ENCODE results near the gene DNAJC28. TPM values are rescaled to one million over a fixed set of nuclear protein-coding genes. Genes with fewer than 3 reads are reported as not detected.

DNAJC28 gene
- 0.17 to 0.54 TPM (median 0.27 TPM) in 5 replicates for total RNA-seq (2022; extraction: Qiagen RNA extraction; ENCODE audit: low read depth)

GRCh38 chr21:33491373-33492102, at the start of gene DNAJC28:
Gene DNAJC28, minus strand, starts transcription at chr21:33491716. Its CDS starts 2,323 bp downstream, at chr21:33489393.

GRCh38 chr21:33479679-33480480, 11.6 kb downstream of the DNAJC28 start, which contains the start of gene TMEM50B:
Gene TMEM50B, minus strand, starts transcription at chr21:33479974. Its CDS starts 11,089 bp downstream, at chr21:33468885.

Other genes starting within 250 kb of the DNAJC28 start
- gene IL10RB, start 225.3 kb downstream of the DNAJC28 start, total RNA-seq (2022; extraction: Qiagen RNA extraction; ENCODE audit: low read depth): 14.8 to 20.6 TPM (median 18.7 TPM) in 5 replicates
- gene IFNAR1, start 166.7 kb downstream of the DNAJC28 start, total RNA-seq (2022; extraction: Qiagen RNA extraction; ENCODE audit: low read depth): 13.7 to 23.8 TPM (median 16.1 TPM) in 5 replicates
- 47.0 to 57.9 TPM (median 54.6 TPM) in 5 replicates for gene IFNGR2, start 88.3 kb downstream of the DNAJC28 start, total RNA-seq (2022; extraction: Qiagen RNA extraction; ENCODE audit: low read depth)
- gene TMEM50B, start 11.7 kb downstream of the DNAJC28 start, total RNA-seq (2022; extraction: Qiagen RNA extraction; ENCODE audit: low read depth): 8.6 to 12.2 TPM (median 10.4 TPM) in 5 replicates
- gene GART, start 50.4 kb upstream of the DNAJC28 start, total RNA-seq (2022; extraction: Qiagen RNA extraction; ENCODE audit: low read depth): 63.4 to 74.1 TPM (median 65.1 TPM) in 5 replicates
- 75.2 to 93.6 TPM (median 86.1 TPM) in 5 replicates for gene SON, start 51.3 kb upstream of the DNAJC28 start, total RNA-seq (2022; extraction: Qiagen RNA extraction; ENCODE audit: low read depth)
- gene DONSON, start 97.0 kb upstream of the DNAJC28 start, total RNA-seq (2022; extraction: Qiagen RNA extraction; ENCODE audit: low read depth): 13.3 to 20.4 TPM (median 17.3 TPM) in 5 replicates
- gene CRYZL1, start 150.0 kb upstream of the DNAJC28 start, total RNA-seq (2022; extraction: Qiagen RNA extraction; ENCODE audit: low read depth): 11.7 to 14.0 TPM (median 13.3 TPM) in 5 replicates
- 16.2 to 20.8 TPM (median 18.9 TPM) in 5 replicates for gene ITSN1, start 150.8 kb upstream of the DNAJC28 start, total RNA-seq (2022; extraction: Qiagen RNA extraction; ENCODE audit: low read depth)

All from A549 treated with ZK216348 at 1 μM for 4 hours (cell line).